Keratinocyte (primary cell): ENCODE results near the gene LZTFL1. TPM values are rescaled to one million over a fixed set of nuclear protein-coding genes. Genes with fewer than 3 reads are reported as not detected.

Experiments used
- DNase-seq: peaks from one replicate; pipeline ENCODE4 v3.0.0-alpha.2; 2011; ENCODE audit warnings: low read depth, missing footprints, low spot score
- FAIRE-seq: peaks from 2 replicates; lab custom pipeline; 2011; peaks lifted over from hg19 to GRCh38; lab: Jason Lieb, UNC
- H2AFZ ChIP-seq: 2 replicates; pipeline ENCODE4 v1.6.0; 2012; ENCODE audit warnings: low read length, control low read depth, inconsistent platforms; ENCODE audit not compliant: control insufficient read depth
- H3K27ac ChIP-seq: 2 replicates; pipeline ENCODE4 v1.5.1; 2011; ENCODE audit warnings: low read length; ENCODE audit not compliant: control insufficient read depth, insufficient read depth
- H3K27me3 ChIP-seq: 3 replicates; pipeline ENCODE4 v1.6.0; 2011; ENCODE audit warnings: low read length; ENCODE audit not compliant: control insufficient read depth, insufficient read depth; ENCODE audit errors: extremely low read depth
- H3K36me3 ChIP-seq, 2 experiments: 2 replicates in 1 of 2; 3 replicates in 1 of 2; pipeline ENCODE4 v1.5.1; 2011; ENCODE audit warnings: low read length in 2 of 2, mild to moderate bottlenecking in 1 of 2; ENCODE audit not compliant: control insufficient read depth in 2 of 2, insufficient read depth in 2 of 2; ENCODE audit errors: extremely low read depth in 1 of 2
- H3K4me1 ChIP-seq: 3 replicates; pipeline ENCODE4 v1.5.1; 2011; ENCODE audit warnings: low read length; ENCODE audit not compliant: control insufficient read depth, insufficient read depth; ENCODE audit errors: extremely low read depth
- H3K4me2 ChIP-seq: 3 replicates; pipeline ENCODE4 v1.6.0; 2011; ENCODE audit warnings: low read depth, low read length; ENCODE audit not compliant: control insufficient read depth, insufficient read depth; ENCODE audit errors: extremely low read depth
- H3K4me3 ChIP-seq, 3 experiments: fragments of 200-600 bp in 1 of 3; sonication (generic) in 1 of 3; 2 replicates in 2 of 3; 3 replicates in 1 of 3; pipeline ENCODE4 v1.5.1; 2011 to 2016; ENCODE audit warnings: low read length in 3 of 3, mild to moderate bottlenecking in 3 of 3, control low read depth in 2 of 3, inconsistent platforms in 1 of 3, low read depth in 1 of 3, mixed read lengths in 1 of 3, mixed run types in 1 of 3, moderate library complexity in 1 of 3; ENCODE audit not compliant: control insufficient read depth in 2 of 3, insufficient read depth in 2 of 3; ENCODE audit errors: extremely low read depth in 1 of 3
- H3K79me2 ChIP-seq: 2 replicates; pipeline ENCODE4 v1.6.0; 2012; ENCODE audit warnings: low read length; ENCODE audit not compliant: control insufficient read depth, insufficient read depth
- H3K9ac ChIP-seq: 3 replicates; pipeline ENCODE4 v1.6.0; 2011; ENCODE audit warnings: low read length; ENCODE audit not compliant: control insufficient read depth, insufficient read depth; ENCODE audit errors: extremely low read depth
- H3K9me1 ChIP-seq: 3 replicates; pipeline ENCODE4 v1.6.0; 2011; ENCODE audit warnings: low read length; ENCODE audit not compliant: control insufficient read depth, insufficient read depth; ENCODE audit errors: extremely low read depth
- H3K9me3 ChIP-seq: 2 replicates; pipeline ENCODE4 v1.5.1; 2012; ENCODE audit warnings: low read depth, low read length; ENCODE audit not compliant: control insufficient read depth
- H4K20me1 ChIP-seq: 3 replicates; pipeline ENCODE4 v1.6.0; 2011; ENCODE audit warnings: low read length; ENCODE audit not compliant: control insufficient read depth, insufficient read depth; ENCODE audit errors: extremely low read depth
- CTCF ChIP-seq, 3 experiments: IDR thresholded peaks in 1 of 3; conservative IDR thresholded peaks in 1 of 3; optimal IDR thresholded peaks in 1 of 3; 2 replicates in 2 of 3; 3 replicates in 1 of 3; pipeline versions ENCODE3 to v1.5.1; 2011; ENCODE audit warnings: low read length in 3 of 3, mild to moderate bottlenecking in 3 of 3, moderate library complexity in 2 of 3, control low read depth in 1 of 3, inconsistent platforms in 1 of 3; ENCODE audit not compliant: insufficient read depth in 2 of 3; ENCODE audit errors: extremely low read depth in 1 of 3
- EZH2 ChIP-seq: IDR thresholded peaks from one replicate; pipeline ENCODE4 v1.6.1; 2012; ENCODE audit warnings: inconsistent platforms, mild to moderate bottlenecking, low read length, moderate library complexity
- dilution Hi-C: fragments of 300-500 bp; cut with MboI; formaldehyde crosslinking; loops from one replicate; pipeline ENCODE4 v1.7.0; 2020; ENCODE audit warnings: low sequenced_read_pairs; ENCODE audit not compliant: extremely low pct_ligation_motif_present
- polyA plus RNA-seq, 5 experiments: library from polyadenylated mRNA; depleted of rRNA in 3 of 5; stranded (reverse) in 3 of 5; stranded (forward) in 1 of 5; unstranded in 1 of 5; fragments of >200 nt; gene quantifications; 1 replicate in 1 of 5; 2 replicates in 3 of 5; 3 replicates in 1 of 5; pipeline versions ENCODE4 v1.2.1 to v1.2.3, GENCODE V29; 2011 to 2012; ENCODE audit warnings: missing spikeins in 2 of 5, low read depth in 1 of 5, low replicate concordance in 1 of 5

The LZTFL1 gene
- polyA plus RNA-seq, 1 donor (not counting 4 experiments of a cell fraction or from before 2014, with no cell fraction given), result 17.9 TPM

DNA sequence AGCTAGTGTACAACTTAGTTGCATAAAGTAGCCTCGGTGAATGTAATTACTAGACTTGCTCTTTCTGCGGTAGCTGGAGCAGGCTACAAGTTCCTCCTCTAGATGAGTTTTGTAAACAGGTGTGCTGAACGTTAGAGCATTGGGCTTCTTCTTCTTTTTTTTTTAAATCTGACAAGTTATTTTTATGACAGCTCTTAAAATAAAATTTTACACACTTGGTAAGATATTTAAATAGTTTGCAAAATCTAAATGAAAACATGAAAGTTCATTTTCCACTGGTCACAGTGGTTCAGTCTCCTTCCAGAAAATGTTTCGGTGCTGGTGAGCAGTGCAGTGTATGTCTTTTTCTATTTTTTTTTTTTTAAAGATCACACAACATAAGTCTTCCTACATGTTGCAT, 47.4 kb upstream of the LZTFL1 start:
- H3K4me1 ChIP-seq, result no peaks in the 10 kb centered on the region
- peaks cover 8% of the 10 kb centered on the region for H3K27me3 ChIP-seq
- no peak for FAIRE-seq
- no peaks in the 10 kb centered on the region for H3K79me2 ChIP-seq
- no peaks in the 10 kb centered on the region for H3K9me3 ChIP-seq
- no peak for DNase-seq
- no peaks in the 10 kb centered on the region for H3K36me3 ChIP-seq
- no peak overlapping the region for H2AFZ ChIP-seq
- dilution Hi-C loops, result no loop called here
- H3K9me1 ChIP-seq, result no peaks in the 10 kb centered on the region
- H4K20me1 ChIP-seq, result no peaks in the 10 kb centered on the region
- TF ChIP-seq EZH2 (no peak), CTCF (optimal IDR thresholded peaks at IDR 0.05 in 1 of 3, IDR thresholded peaks at IDR 0.05 in 1 of 3, conservative IDR thresholded peaks at IDR 0.05 in 1 of 3; ENCODE audit: extremely low read depth in 1 of 3, insufficient read depth in 2 of 3, low read length in 3 of 3) (no peak)
- H3K4me2 ChIP-seq, result no peak overlapping the region
- no peak overlapping the region for H3K4me3 ChIP-seq
- H3K27ac ChIP-seq, result no peak overlapping the region
- H3K9ac ChIP-seq, result no peak overlapping the region

DNA sequence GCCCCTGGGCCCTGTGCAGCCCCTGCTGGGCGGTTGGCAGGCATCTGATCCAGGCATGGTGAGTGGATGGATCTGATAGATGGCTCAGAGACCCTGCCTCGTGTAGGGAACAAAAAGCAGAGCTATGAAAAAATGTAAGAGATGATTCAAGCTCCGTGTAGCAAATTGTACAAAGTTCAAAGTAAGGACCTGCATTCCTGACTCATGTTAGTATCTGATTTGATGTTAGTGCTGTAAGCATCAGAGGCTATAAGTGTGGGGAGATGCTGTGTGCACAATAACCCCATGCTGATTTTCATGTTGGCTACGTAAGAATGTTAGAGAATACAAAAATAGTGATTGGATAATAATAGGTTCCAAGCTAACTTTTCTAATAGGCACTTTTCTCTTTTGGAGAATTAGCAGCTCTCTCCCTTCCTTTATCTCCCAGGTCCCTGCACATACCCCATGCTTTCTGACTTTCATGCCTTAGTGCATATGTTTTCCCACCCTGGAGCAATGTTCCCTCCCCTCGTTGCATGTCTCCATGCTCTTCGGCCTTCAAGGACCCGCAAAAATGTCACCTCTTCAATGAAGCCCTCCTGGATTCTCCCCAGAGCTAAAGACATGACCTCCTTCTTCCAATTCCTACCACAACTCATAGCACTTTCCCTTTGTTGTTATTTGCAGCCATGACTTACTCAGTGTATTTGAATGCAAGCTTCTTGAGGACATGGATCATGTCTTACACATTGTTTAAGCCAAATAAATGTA, 46.0 kb upstream of the LZTFL1 start:
- no peaks in the 10 kb centered on the region for H3K4me1 ChIP-seq
- peaks cover 16% of the 10 kb centered on the region for H3K27me3 ChIP-seq
- dilution Hi-C loops, result no loop called here
- no peaks in the 10 kb centered on the region for H3K9me3 ChIP-seq
- no peak overlapping the region for H3K9ac ChIP-seq
- TF ChIP-seq CTCF (optimal IDR thresholded peaks at IDR 0.05 in 1 of 3, IDR thresholded peaks at IDR 0.05 in 1 of 3, conservative IDR thresholded peaks at IDR 0.05 in 1 of 3; ENCODE audit: extremely low read depth in 1 of 3, insufficient read depth in 2 of 3, low read length in 3 of 3), result no peak
- TF ChIP-seq EZH2, result no peak
- H3K4me2 ChIP-seq, result no peak overlapping the region
- no peaks in the 10 kb centered on the region for H4K20me1 ChIP-seq
- no peak overlapping the region for H3K4me3 ChIP-seq
- no peak overlapping the region for H2AFZ ChIP-seq
- H3K9me1 ChIP-seq, result no peaks in the 10 kb centered on the region
- DNase-seq (no peak), FAIRE-seq (no peak)
- no peaks in the 10 kb centered on the region for H3K36me3 ChIP-seq
- no peaks in the 10 kb centered on the region for H3K79me2 ChIP-seq
- no peak overlapping the region for H3K27ac ChIP-seq
